ENCODE measurements around the gene GRM8.

GRM8 gene

DNA sequence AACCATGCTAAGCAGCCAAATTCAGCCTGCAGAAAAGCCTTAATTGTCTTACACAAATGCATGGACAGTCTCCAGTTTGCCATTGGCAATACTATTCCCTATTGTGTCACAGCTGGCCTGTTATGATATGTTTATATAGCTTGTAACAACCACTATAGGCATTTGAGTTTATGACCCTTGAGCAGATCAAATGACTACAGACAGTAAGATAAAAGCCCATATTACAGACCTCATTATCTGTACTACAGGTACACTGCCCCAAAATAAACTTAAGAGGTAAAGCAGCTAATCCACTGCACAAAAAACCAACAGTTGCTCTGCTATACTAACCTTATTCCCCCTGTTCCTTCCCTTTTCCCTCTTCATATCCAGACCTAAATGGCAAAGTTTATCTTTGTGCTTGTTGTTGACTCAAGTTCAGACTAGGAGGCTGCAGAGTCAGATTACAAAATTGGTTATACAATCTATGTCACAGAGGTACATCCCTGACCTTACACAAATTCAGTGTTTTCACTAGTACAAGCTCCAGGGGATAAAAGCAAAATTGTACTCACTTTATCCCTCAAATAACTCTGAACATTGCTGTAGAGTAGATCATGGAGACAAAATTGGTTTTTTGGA is 218.4 kb downstream of the GRM8 start:
- no peak for DNase-seq (ENCODE audit: low read depth in 2 of 2)

DNA sequence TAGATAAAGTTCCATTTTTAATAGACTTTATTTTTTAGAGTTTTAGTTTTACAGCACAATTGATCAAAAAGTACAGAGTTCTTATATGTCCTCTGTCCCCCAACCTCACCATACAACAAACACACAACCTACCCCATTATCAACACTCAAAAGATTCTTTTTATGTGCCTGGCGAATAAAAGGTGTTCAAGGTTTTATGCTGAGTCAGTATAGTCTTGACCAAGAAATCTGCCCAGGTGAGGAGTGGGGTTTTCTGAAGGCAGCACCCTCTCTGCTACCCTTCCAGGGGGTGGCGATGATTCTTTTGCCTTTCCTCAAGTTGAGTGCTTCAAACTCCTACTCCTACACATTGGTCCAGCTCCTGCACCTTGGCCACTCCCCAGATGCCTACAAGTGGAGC is 222.9 kb downstream of the GRM8 start:
- DNase-seq (ENCODE audit: low read depth in 2 of 2), result no peak

DNA sequence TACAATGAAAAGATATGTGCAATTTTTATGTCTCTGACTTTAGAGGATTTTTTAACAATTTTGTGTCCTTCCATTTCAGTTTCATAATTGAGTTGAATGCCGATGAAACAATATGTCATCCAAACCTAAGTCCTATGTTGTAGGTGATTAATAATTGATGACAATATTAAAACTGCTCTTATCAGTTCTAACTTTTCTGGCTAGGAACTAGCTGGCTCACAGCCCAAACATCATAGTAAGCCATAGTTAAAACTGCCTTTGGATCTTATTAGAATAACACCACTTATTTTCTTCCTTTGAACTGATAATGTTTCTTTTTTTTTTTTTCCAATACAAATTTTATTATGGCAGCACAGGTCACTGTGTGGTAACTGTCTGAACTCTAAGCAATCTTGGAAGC is 230.9 kb downstream of the GRM8 start:
- no peak for DNase-seq (ENCODE audit: low read depth in 2 of 2)

DNA sequence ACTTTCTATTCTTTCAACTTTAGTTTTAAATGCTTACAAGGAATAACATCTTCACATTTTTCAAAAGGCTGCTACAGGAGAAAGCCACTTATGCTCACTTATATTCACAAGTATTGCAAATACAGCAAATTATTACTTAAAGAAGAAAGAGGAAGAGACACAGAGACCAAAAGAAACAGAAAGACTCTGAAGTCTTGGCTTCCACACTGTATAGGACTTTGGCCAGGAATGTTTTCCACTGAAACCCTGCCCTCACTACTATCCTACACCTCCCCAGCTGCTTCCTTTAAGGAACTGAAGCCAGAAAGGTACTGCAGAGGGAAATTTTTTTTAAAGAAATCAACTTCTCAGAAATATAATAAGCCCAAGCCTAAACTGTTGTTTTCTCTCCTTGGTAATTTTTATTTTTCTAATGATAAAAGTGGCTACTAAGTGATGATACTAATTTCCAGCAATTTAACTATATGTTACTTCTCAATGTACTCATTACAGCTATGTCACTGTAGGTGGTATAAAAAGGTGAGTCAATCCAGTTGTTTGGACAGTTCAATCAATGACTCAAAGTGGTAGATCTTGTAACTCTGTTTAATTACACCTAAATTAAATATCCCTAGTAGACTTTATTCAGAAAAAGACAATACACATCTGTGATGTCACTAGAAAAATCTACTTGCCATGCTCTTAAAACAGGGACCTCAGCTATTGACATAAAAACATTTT is 231.6 kb downstream of the GRM8 start:
- no peak for DNase-seq (ENCODE audit: low read depth in 2 of 2)

- DNase-seq (ENCODE audit: low read depth in 2 of 2), result no peak
These were observed 233.9 kb downstream of the GRM8 start for GRCh38 chr7:127018889-127019288.

GRCh38 chr7:127017196-127017595 is 235.5 kb downstream of the GRM8 start:
- no peak for DNase-seq (ENCODE audit: low read depth in 2 of 2)

GRCh38 chr7:127000725-127001124 is 252.0 kb downstream of the GRM8 start:
- DNase-seq (ENCODE audit: low read depth in 2 of 2), result no peak

DNA sequence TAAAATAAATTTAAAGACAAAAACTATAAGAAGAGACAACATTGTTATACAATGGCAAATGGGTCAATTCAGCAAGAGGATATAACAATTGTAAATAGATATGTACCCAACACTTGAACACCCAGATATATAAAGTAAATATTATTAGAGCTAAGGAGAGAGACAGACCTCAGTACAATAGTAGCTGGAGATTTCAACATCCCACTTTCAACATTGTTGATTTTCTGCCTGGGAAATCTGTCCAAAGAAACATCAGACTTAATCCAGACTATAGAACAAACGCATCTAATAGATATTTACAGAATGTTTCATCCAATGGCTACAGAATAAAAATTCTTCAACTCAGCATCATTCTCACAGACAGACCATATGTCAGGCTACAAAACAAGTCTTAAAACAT is 256.1 kb downstream of the GRM8 start:
- DNase-seq (ENCODE audit: low read depth in 2 of 2), result no peak

- no peak for DNase-seq (ENCODE audit: low read depth in 2 of 2)
These were observed 259.0 kb downstream of the GRM8 start for GRCh38 chr7:126993626-126994213.

DNA sequence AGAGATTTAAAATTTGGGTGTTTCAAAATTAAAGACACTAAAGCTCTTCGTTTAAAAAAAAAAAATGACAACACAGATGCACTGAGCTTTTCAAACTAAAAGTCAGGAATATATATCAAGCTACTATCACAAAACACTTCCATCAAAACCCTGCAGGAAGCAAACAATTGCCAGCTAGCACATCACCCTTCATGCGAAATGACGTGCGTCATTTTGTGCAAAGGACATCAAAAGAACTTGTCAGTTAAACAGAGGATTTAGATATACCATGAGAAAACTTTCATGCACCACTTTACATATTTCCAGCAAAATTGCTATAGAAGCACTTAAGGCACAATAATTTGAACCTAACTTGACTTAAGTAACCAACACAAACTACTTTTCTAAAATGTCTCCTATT is 264.7 kb downstream of the GRM8 start:
- DNase-seq (ENCODE audit: low read depth in 2 of 2), result no peak

DNA sequence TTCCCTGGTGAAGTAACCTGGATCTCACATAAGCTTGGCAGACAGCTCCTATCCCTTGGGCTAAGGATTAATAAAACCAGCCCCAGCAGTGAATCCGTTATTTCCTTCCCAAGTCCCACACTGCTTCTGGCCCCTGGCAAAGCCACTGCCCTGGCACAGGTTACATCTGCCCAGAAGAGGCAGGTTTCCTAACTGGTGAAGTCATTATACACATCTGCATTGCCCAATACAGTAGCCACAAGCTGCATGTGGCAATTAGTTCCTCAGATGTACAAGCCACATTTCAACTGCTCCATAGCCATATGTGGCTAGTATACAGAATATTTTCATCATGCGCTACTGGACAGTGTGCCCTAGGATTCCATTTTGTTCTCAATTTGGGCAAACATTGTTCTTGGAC is 273.0 kb downstream of the GRM8 start:
- DNase-seq (ENCODE audit: low read depth in 2 of 2), result no peak

GRCh38 chr7:126978865-126979264 is 273.9 kb downstream of the GRM8 start:
- DNase-seq (ENCODE audit: low read depth in 2 of 2), result no peak

DNA sequence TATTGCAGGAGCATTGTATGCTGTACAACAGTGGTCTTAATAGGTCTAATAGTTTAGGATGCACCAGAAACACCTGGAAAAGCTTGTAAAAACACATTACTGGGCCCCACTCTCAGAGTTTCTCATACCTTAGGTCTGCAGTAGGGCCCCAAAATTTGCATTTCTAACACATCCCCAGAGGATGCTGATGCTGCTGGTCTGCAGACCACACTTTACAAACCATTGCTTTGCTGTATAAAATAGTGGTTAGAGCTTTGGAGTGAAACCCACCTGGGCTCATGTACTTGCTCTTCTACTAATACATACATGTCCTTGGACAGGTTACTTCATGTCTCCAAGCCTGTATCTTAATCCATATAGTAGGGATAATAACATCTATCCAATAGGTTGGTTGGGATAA is 279.7 kb downstream of the GRM8 start:
- DNase-seq (ENCODE audit: low read depth in 2 of 2), result no peak

DNA sequence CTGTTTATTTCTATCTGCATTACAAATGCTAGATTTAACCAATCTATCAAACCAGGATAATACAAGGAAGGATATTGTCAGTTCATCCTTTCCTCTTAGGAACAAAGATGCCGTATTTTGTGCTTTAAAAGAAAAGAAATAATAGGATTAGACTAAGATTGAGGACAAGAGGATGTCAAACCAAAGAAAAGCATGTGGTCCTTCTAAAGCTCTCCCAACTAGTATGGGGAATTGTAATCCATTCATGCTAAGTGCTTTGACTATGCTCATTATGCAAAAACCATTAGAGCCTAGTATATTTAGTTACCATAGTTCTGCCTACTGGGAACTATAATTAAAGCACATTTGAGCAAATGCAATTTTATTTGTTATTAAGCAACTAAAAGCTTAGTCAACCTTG is 280.2 kb downstream of the GRM8 start:
- DNase-seq (ENCODE audit: low read depth in 2 of 2), result no peak

- DNase-seq (ENCODE audit: low read depth in 2 of 2), result no peak
These were observed 293.1 kb downstream of the GRM8 start for GRCh38 chr7:126959649-126960048.

DNA sequence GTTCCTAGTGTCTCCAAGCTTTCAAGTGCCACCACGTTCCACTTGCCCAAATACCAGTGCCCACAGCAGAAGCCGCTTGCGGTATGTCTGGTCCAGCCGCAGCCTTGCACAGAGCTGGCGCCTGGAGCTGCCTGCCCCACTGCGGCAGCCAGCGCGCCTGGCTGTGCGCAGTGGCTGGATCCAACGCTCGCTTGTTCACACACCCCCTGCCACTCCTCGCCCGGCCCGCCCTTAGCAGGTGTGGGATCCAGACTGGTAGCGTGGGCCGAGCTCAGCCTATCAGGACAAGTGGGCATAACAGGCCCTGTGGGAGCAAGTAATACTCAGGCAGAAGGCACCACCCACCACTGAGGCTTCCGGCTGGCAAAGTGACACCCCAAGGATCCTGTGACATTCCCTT is 294.4 kb downstream of the GRM8 start:
- DNase-seq (ENCODE audit: low read depth in 2 of 2), result no peak

DNA sequence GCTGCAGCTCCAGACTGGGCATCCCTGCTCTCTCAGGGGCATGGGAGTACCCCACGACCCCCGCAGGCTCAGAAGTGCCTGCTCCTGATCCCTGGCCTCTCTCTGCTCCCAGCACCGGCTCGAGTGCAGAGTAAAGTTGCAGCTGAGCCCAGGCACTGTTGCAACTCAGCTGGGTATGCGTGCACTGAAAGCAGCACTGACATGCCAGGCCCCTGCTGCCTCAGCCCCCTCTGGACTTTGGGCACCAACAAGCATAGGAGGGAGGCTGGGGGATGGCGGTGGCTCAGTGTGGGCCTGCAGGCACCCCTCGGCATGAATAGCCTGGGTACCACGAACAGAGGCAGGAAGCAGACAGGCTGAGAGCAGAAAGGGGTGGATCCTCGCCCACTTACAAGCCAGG is 295.3 kb downstream of the GRM8 start:
- DNase-seq (ENCODE audit: low read depth in 2 of 2), result no peak

DNA sequence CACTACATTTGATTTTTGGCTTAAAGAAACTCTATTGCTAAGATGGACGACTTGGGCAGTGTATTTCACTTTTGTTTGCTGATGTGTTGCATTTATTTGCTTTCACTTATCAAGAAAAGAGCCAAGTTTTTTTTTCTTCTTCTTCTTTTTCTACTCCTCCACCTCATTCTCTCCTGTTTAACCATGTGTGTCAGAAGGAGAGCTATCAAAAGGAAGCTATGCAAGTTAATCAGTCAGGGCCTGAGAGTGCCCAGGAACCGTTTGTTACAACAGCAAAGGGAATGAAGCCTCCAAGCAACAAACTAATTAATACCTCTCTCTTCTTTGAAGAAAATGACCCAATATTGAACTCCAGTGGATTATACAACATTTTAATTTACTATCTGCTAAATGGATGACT is 299.3 kb downstream of the GRM8 start:
- no peak for DNase-seq (ENCODE audit: low read depth in 2 of 2)

DNA sequence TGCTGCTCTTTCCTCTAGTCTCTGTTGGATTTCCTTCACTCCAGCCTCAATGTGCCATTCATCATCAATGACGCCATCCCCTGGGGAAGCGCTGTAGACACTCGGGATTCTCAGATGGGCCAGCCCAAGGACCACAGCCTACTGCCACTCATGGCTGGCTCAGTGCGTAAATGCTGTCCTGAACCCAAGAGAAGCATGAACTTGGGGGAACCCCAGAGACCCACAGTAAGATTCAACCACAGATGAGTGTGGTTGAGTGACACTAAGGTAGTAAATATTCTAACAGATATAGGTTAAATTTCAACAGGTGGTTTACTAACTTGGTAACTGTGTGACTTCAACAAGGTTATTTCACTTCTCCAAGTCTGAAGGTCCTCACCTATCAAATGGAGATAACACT is 304.1 kb downstream of the GRM8 start:
- no peak for DNase-seq (ENCODE audit: low read depth in 2 of 2)

DNA sequence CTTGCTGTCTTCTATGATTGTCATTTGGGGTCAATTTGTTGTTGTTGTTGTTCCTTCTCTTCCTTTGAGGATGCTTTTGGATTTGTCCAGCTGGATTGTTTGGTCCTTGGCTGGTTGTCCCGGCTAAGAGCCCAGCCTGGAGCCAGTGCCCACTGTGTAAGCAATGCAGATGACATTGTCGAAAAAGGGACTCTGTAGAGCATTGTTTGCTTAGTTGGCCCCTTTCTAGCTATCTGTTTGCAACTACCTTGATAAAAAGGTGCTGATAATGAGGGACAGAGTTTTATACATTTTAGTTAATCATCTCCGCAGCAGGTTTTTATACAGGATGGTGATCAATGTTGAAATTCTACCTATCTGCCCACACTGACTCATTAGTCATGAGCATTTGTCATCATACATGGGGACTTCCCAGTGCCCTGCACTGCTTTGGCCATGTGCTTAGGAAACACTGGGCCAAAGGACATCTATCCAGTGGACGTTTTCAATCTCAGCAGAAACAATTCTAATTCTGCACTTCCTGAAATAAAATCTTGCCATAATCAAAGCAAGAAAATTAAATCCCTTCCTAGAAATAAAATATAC is 311.9 kb downstream of the GRM8 start:
- no peak for DNase-seq (ENCODE audit: low read depth in 2 of 2)

- DNase-seq (ENCODE audit: low read depth in 2 of 2), result no peak
These were observed 315.6 kb downstream of the GRM8 start for GRCh38 chr7:126937171-126937570.

- DNase-seq (ENCODE audit: low read depth in 2 of 2), result no peak
These were observed 321.2 kb downstream of the GRM8 start for GRCh38 chr7:126931581-126931980.

DNA sequence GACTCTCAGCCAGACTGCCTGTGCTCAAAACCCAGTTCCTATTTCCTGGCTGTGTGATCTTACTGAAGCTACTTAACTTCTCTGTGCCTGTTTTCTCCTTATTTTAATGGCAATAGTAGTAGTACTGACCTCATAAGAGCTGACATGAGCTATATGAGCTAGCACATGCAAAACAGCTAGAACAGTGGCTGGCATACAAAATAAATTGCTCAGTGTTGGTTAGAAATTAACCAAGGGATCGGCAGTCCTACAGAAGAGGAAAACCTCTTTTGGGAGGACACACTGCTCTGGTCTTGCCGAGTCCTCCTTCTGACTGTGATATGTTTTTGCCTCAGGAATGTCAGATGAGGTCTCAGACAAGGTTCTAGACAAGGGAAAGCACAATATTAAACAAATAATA is 322.6 kb downstream of the GRM8 start:
- DNase-seq (ENCODE audit: low read depth in 2 of 2), result no peak

Measured in stimulated activated CD8-positive, alpha-beta memory T cell treated with anti-CD3 and anti-CD28 coated beads, Interleukin-7, amount 100 ng/mL, for 1 hour (primary cell).